ENCODE data around the gene NRCAM.
"Not testable (repeated sequence)": the region's sequence is repeated elsewhere in the genome, so short reads cannot be mapped to it uniquely, and the experiment has no call there.

Gene NRCAM

DNA sequence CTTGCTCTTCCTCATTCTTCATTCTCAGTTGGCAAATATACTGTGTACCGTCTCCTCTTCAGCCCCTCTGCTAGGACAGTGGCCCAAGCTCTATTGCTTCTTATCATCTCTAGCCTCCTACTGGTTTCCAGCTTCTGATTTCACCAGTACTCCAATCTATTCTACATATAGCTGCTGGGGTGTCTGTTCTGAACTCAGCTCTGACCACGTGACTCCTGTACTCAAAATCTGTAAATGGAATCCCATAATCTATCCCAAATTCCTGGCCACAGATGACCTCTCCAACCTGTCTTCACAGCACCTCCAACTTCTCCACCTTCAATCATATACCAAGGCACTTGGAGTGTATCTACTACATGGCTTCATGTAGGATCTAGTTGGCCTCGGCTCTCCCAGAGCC, 152.9 kb downstream of the NRCAM start:
- DNase-seq: no peak

DNA sequence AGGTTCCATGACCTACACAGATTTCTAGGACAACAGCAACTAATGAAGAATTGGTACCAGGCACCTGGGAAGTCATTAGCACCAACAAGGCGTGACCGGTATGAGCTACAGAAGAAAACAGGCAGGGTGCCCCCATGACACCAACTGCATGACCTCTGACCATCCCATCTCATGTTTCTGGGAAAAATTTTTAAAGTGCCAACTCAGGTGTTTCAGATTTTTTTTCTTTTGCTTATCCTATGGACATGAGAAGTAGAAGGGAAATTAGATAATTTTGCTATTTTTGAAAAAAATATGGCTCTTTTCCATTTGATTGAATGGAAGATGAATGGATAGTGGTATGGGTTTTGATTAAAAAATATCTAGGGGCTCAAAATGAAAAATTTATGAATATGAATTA, 154.8 kb downstream of the NRCAM start:
- no peak for DNase-seq

DNA sequence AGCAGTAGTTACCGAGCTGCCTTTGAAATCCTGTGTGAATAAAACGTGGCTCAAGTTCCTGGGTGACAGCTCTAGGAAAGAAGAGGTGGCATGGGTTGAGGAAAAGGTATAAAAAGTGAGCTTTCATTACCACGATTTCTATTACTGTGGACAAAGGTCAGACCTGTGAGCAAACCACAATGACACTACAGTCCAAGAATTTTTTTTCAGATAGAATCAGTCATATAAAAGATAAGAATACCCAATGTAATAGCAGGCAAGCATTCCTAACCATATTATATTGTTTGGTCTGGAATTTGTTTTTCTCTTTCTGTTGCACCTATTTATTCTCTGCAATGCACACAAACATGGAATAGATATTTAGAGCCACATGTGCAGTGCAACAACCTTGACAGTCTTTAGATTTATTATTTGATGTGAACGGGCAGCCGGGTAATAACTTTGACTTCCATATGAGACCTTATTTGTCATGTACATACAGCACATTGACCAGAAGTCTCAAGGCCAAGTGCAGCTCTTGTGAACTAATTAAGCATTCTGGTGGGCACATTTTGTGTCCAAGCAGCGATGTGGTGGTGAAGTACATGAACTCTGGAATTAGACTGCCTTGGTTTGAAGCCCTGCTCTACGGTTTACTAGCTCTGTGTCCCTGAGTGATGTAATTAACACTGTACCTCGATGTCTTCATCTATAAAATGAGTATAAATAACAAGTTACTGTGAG, 156.8 kb downstream of the NRCAM start:
- DNase-seq: no peak

DNA sequence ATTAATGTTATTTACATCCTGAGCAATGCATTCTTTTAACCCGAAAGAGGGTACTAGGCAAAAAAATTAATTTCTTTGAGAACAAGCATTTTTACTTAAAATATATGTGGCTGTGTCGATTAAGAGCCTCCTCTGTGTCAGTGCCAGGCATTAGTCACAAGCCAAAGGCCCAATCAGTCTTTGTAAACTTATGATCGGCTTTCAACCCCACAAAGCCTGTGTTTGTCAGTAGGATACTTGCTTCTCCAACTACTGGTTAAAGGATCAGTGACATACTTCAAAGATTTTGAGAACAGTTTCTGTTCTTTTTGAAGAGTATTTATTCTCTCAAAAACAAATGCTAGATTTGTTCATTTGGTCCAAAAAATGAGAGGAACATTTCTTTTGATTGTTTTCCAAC, 159.3 kb downstream of the NRCAM start:
- DNase-seq: no peak

- no peak for DNase-seq
These were observed 161.6 kb downstream of the NRCAM start for GRCh38 chr7:108294595-108294994.

DNA sequence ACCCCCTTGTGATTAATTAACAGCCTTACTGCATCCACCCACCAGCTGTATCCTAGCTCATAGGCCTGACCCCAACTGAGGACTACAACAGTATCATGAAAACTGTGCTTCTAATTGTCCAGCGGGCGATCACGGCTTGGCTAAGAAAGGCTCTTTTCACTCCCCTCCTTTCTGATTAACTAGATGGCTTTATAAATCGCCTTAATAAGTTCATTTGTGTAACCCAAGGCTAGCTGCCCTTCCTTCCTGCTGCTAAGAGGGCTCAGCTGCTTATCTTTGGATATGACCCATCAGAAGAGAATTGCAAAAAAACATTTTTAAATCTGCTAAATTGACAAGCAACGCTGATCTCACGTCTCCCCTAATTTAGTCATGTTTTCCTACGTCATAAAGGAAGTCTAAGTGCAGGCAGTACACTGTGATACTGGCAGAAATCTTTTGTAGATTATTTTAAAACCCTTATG, 163.1 kb downstream of the NRCAM start:
- no peak for DNase-seq

- no peak for DNase-seq
These were observed 163.7 kb downstream of the NRCAM start for GRCh38 chr7:108292541-108292940.

- DNase-seq: no peak
These were observed 164.3 kb downstream of the NRCAM start for GRCh38 chr7:108291791-108292440.

DNA sequence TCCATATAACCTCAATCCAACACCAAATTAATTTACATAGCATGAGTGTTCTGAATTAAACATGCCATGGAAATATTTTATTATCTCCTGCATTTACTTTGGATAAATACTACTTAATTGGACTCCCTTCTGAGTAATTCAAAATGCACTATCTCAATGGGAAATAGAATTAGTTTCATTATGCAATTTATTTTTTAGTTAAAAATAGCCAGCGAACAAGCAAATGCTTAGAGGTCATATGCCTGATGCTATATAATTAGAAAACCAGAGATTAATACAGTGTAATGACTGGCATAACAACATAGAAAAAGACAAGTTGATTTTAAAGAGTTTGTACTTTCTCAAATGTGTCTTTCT, 165.1 kb downstream of the NRCAM start:
- no peak for DNase-seq

GRCh38 chr7:108290459-108291151, 165.6 kb downstream of the NRCAM start:
- DNase-seq: no peak

GRCh38 chr7:108289852-108290251, 166.4 kb downstream of the NRCAM start:
- no peak for DNase-seq

DNA sequence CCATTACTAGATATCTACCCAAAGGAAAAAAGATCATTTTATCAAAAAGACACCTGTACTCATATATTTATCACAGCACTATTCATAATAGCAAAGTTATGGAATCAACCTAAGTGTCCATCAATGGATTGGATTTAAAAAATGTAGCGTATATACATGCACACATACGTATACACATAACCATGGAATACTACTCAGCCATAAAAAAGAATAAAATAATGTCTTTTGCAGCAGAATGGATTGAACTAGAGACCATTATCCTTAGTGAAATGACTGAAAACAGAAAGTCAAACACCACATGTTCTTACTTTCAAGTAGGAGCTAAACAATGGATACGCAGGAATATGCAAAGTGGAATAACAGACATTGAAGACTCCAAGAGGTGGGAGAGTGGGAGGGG, 168.4 kb downstream of the NRCAM start:
- DNase-seq: no peak

GRCh38 chr7:108286290-108286904, 169.8 kb downstream of the NRCAM start:
- no peak for DNase-seq

DNA sequence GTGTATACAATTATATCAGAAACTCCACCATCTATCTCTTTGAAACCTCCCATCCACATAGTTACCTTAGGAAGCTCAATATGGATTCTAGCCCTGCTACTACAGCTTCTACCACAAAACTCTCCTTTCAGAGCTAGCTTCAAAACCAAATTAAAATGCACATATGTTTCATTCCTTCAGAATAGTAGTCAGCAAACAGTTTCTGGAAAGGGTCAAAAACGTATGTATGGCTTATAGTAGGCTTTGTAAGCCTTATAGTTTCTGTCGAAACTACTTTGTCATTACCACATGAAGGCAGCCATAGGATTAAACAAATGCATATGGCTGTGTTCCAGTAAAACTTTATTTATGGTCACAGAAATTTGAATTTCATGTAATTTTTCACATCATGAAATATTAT, 170.5 kb downstream of the NRCAM start:
- DNase-seq: no peak

DNA sequence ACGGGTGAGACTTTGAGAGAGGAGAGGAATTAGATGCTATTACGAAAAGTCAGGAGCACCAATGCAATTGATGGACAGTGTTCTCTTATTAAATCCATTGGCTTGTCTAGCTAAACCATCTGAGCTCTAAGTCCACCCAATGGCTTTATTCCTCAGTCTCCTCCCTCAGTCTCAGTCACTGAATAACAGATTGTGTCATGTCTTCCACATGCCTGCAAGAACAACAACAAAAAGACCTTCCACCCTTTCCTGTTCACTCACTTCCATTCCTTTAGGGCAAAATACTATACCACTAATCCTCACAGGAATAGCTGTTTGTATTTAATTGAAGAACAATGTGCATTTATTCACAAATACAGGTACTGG, 171.2 kb downstream of the NRCAM start:
- no peak for DNase-seq

GRCh38 chr7:108284349-108285002, 171.8 kb downstream of the NRCAM start:
- DNase-seq: no peak

DNA sequence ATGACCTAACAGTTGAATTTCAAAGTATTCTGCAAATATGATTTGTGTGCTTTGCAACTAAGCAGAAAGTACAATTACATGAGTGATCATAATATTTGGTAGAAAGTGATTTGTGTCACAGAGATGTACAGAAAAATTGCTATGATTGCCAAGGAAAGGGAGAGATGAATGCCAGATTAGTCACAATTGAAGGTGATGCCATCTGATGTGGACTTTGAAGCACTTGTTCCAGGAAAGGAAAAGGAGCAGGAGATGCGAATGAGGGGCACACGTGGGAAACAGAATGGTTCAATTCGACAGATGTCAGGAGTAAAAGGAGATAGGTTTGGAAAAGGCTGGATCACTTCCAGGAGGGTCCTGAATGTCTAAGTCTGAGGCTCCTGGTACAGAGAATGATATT, 173.0 kb downstream of the NRCAM start:
- DNase-seq: no peak

DNA sequence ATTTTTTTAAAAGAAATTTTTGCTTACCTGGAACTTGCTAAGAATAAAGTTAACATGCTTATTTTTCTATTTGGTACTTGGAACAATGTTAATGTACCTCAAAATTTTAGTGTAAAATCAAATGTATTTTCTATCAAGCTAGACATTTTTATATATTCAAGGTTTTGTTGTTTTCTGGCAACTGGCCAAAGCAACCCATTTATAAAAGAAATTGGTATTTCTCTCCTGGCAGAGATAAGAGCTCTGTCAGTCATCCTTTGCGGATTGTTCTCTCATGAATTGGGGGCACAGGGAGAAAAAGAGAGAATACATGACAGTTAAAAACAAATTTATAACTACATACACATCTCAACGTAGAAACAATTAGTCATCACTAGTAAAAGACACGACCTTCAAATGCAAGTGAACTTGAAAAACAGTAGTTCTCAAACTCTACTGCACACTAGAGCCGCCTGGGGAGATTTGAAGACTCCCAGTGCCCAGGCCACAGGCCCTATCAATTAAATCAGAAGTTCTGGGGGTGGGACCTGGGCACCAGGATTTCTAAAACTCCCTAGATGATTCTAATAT, 173.7 kb downstream of the NRCAM start:
- no peak for DNase-seq

GRCh38 chr7:108280136-108280535, 176.1 kb downstream of the NRCAM start:
- no peak for DNase-seq

GRCh38 chr7:108278776-108279175, 177.5 kb downstream of the NRCAM start:
- DNase-seq: no peak

DNA sequence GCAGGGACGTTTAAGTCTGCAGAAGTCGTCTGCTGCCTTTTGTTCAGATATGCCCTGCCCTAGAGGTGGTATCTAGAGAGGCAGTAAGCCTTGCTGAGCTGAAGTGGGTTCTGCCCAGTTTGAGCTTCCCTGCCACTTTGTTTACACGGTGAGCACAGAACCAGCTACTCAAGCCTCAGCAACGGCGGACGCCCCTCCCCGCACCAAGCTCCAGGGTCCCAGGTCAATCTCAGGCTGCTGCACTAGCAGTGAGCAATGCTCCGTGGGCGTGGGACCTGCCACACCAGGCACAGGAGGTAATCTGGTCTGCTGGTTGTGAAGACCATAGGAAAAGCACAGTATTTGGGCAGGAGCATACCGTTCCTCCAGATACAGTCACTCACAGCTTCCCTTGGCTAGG, 178.0 kb downstream of the NRCAM start:
- no peak for DNase-seq

- not testable (repeated sequence) for DNase-seq
These were observed 181.8 kb downstream of the NRCAM start for GRCh38 chr7:108274447-108274846.

GRCh38 chr7:108272891-108273290, 183.3 kb downstream of the NRCAM start:
- DNase-seq: not testable (repeated sequence)

Measured in stimulated activated naive CD4-positive, alpha-beta T cell treated with Interleukin-2 at 50 U/mL for 16 hours (primary cell).